Measurements from ENCODE around the gene SMARCD1.

SMARCD1 gene

GRCh38 chr12:50084775-50085614 lies at the start of gene SMARCD1:
Gene SMARCD1 (plus strand): TSS chr12:50085342. CDS start chr12:50085370, 28 bp downstream.
- peak; percentile 85 for DNase-seq

DNA sequence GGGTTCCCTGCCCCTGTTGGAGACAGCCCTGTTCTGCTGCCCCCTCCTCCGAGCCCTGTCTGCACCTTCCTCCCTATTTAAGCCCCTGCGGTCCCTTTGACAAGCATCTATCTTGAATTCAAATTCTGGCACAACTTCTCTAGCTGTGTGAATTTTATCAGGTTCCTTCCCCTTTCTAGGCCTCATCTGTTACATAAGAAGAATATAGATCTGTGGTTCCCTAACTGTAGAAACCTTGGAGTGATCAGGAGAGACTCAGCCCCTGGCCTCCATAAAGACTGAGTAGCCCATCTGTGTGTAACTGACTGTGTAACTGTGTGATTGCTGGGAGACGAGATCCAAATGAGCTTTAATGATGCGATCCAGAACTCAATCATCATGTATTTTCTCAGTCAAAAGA lies 46.8 kb upstream of the SMARCD1 start:
- no peak for DNase-seq

GRCh38 chr12:50039151-50039835 lies 45.8 kb upstream of the SMARCD1 start:
- peak; percentile 40 for DNase-seq

- DNase-seq = no peak
Measured at GRCh38 chr12:50040657-50041056, 44.5 kb upstream of the SMARCD1 start.

- DNase-seq = no peak
Measured at GRCh38 chr12:50041062-50041860, 43.9 kb upstream of the SMARCD1 start.

DNA sequence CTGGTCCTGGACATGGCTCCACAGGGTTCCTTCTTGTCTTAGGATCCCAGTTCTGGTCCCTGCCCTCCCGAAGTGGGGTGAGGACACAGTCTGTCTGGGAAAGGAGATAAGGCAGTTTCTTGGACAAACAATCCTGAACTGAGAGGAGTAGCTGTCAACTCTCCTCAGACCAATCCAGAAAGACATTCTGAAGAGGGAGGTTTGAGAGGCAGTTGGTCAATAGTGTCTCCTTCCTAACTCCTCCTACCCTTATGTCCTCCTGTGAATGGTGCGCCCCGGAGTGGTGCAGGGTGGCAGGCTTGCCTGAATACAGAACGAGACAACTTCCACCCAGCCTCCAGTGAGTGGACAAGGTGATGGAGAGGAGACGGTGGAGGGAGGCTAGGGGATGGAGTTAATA lies 43.2 kb upstream of the SMARCD1 start:
- no peak for DNase-seq

DNA sequence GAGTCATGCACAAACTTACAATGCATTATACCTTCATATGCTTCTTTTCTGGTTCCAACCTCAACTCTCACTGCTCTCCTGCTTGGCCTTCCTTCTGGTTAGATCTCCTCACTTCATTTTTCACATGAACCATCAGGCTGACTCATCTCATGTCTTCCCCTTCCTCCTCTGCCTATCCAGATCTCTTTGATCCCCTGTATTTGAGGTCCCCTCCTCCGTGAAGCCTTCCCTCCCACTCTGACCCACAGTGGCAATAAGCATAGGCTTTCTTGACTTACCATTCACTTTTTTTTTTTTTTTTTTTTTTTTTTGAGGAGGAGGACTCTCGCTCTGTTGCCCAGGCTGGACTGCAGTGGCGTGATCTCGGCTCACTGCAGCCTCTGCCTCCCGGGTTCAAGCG lies 42.4 kb upstream of the SMARCD1 start:
- DNase-seq = no peak

GRCh38 chr12:50043308-50043707 lies 41.8 kb upstream of the SMARCD1 start:
- DNase-seq = no peak

DNA sequence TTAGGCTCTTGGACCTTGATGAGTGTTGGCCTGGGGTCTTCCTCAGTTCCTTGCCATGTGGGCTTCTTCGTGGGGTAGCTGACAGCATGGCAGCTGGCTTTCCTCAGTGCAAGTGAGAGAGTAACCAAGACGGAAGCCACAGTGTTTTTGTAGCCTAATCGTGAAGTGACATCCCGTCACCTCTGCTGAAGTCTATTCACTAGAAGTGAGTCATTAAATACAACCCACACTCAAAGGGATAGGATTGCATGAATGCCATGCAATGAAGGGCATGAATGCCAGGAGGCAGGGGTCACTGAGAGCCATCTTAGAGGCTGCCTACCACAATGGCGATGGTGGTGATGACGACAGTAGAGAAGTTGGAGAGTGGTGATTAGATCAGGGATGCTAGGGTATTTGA lies 41.3 kb upstream of the SMARCD1 start:
- no peak for DNase-seq

GRCh38 chr12:50047693-50048250 lies 37.4 kb upstream of the SMARCD1 start:
- DNase-seq = no peak

GRCh38 chr12:50049254-50050118 lies 35.7 kb upstream of the SMARCD1 start:
- no peak for DNase-seq

- no peak for DNase-seq
Measured at GRCh38 chr12:50050119-50050385, 35.1 kb upstream of the SMARCD1 start.

GRCh38 chr12:50050410-50051098 lies 34.6 kb upstream of the SMARCD1 start:
- DNase-seq = no peak

DNA sequence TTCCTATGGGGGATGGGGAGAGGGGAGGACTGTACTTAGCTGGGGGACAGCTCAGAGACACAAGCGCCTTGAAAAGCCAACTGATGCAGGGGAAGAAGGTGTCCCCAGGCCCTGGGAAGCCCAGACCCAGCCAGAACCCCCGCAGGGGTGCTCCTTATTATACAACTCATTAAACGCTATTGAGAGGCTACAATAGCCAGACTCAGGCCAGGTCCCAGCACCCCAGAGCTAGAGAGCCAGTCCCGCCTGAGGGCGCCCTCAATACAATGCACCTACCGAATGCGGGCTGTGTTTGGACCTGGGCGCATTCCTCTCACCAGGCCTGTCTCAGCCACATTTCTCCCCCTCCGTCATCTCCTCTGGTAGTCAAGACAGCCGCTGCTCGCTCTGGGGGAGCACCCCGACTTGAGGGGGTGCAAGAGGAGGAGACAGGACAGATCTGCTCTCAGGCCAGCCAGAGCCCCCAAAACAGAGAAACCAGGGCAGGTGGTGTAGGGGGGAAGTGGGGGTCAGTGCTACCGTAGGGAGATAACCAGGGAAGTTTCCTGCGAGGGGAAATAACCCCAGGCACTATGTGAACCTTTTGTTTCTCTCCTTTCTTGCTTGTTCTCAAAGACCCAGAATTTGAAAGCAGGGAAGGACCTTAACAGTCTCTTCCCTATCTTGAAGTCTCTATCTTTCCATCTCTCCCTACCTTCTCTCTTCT lies 33.9 kb upstream of the SMARCD1 start:
- no peak for DNase-seq

DNA sequence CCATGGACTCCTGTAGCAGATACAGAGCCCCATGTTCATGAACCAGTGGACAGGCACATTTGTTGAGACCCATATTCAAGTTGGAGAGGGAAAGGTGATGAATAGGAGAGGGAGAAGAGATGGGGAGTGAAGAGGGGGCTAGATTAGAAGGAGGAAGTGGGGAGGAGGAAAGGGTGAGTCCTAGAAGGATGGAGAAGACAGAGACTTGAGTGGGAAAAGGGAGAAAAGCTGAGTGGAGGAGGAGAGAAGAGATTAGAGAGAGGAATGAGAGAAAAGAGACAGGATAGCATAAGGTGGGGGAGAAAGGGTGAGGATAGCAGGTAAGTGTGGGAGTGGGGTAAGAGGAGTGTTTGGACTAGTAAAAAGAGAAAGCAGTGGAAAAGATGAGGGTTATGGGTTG lies 32.6 kb upstream of the SMARCD1 start:
- DNase-seq = no peak

- DNase-seq = no peak
Measured at GRCh38 chr12:50052964-50053363, 32.2 kb upstream of the SMARCD1 start.

DNA sequence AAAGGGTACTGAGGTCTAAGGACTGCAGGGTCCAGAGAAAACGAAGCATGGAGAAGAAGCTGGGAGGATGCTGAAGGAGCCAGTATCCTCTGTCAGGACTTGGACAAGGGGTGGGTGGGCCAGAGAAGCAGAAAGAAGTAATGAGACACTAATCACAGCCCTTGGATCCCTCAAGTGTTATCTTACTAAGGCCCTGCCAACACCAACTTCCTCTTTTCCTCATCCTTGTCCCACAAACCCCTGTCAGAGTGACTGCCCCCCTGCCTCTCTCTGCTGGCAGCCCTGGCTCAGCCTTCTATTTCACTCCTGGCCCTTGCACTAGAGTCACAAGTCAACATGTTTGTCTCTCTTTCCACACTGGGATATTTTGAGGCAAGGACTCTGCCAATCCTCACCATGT lies 31.6 kb upstream of the SMARCD1 start:
- no peak for DNase-seq

DNA sequence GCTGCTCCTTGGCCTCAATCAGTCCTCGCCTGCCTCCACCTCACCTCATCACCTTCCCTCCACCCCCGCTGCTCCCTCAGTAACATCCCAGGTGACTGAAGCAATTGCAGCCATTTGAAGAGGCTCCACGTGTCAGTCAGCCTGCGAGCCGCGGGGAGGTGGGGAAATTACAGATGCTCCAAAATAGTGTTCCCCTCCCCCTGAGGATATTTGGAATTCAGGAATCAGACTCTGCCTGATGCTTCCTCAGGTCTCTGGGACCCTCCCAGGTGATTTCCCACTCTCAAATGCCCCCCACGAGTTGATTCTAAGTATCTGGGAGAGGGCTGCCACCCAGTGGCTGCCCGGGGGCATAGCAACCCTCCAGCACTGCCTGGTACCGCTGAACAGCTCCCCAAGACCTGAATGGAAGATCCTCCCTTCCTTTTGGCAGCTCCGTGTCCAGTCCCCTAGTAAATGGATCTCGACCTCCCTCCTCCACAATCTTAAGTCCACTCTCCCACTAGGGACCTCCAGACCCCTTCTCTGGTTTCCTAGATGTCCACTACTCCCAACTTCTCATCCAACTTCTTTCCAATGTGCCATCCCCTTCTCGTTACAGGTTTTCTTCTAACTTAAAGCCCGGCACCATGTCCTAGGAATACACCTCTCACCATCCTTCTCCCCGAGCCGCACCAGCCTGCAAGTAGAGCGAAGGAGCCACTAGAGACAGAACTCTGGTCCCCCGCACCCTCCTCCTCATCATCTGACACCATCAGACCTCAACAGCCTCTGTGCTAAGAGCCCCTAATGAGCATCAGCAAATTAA lies 29.1 kb upstream of the SMARCD1 start:
- no peak for DNase-seq

DNA sequence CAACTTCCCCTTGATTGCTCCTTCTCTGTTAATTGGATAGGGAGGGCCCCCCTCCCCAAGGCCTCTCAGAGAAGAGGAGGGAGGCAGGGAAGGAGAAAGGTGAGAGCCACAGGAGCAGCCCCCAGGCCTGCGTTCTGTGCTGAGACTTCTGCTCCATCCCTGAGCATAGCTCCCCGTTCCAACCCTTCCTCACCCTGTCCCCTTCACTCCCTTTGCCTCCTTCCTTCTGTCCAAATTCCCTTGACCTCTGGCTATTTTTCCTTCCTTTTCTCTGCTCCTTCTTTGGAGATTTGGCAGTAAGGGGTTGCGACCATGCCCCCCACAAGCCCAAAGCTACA lies 28.5 kb upstream of the SMARCD1 start:
- no peak for DNase-seq
